CD8-positive, alpha-beta memory T cell (primary cell): ENCODE measurements around the gene LRFN4. TPM values are rescaled to one million over a fixed set of nuclear protein-coding genes. Genes with fewer than 3 reads are reported as not detected.

ENCODE experiments used
- CTCF ChIA-PET: fragments of 350-600 bp; sonication (Branson Sonifier 250); formaldehyde crosslinking; loops from one replicate; lab custom pipeline; 2021; ENCODE audit warnings: antibody characterized with exemption; lab: Charles Lee
- POLR2A ChIA-PET: fragments of 350-600 bp; sonication (Branson Sonifier 250); formaldehyde crosslinking; loops from one replicate; lab custom pipeline; 2021; ENCODE audit warnings: antibody characterized with exemption; lab: Charles Lee
- DNase-seq, 5 donors: peaks; one replicate each; pipeline versions ENCODE4 v3.0.0 to v3.0.0-alpha.2; 2020 to 2022; ENCODE audit warnings: mixed read lengths in 1 of 5
- H3K27ac ChIP-seq: one replicate; pipeline ENCODE4 v1.7.0; 2013; ENCODE audit warnings: low read depth, mild to moderate bottlenecking, low read length, moderate library complexity
- H3K27me3 ChIP-seq: 2 replicates; pipeline ENCODE4 v1.7.0; 2013; ENCODE audit warnings: low read length, mild to moderate bottlenecking; ENCODE audit not compliant: insufficient read depth, poor library complexity, severe bottlenecking
- H3K36me3 ChIP-seq: 2 replicates; pipeline ENCODE4 v1.7.0; 2013; ENCODE audit warnings: mild to moderate bottlenecking, low read length, moderate library complexity; ENCODE audit not compliant: insufficient read depth
- H3K4me1 ChIP-seq: 2 replicates; pipeline ENCODE4 v1.7.0; 2013; ENCODE audit warnings: mild to moderate bottlenecking, low read length, moderate library complexity; ENCODE audit not compliant: insufficient read depth
- H3K4me3 ChIP-seq: 2 replicates; pipeline ENCODE4 v1.7.0; 2013; ENCODE audit warnings: mild to moderate bottlenecking, low read length
- H3K9me3 ChIP-seq: 2 replicates; pipeline ENCODE4 v1.7.0; 2013; ENCODE audit warnings: mild to moderate bottlenecking, low read length
- H3K27ac Mint-ChIP-seq, 8 donors: one replicate each; pipeline ENCODE4 v1.8.0; 2020 to 2021; ENCODE audit warnings: mixed read lengths in 8 of 8, mild to moderate bottlenecking in 6 of 8, inconsistent platforms in 3 of 8, moderate library complexity in 3 of 8
- H3K27me3 Mint-ChIP-seq, 2 donors: one replicate each; pipeline ENCODE4 v1.8.0; 2020 to 2021; ENCODE audit warnings: mixed read lengths in 2 of 2, mild to moderate bottlenecking in 1 of 2, moderate library complexity in 1 of 2
- H3K36me3 Mint-ChIP-seq, 3 donors: one replicate each; pipeline ENCODE4 v1.8.0; 2020 to 2021; ENCODE audit warnings: mixed read lengths in 3 of 3, inconsistent platforms in 1 of 3, mild to moderate bottlenecking in 1 of 3
- H3K4me1 Mint-ChIP-seq, 3 donors: one replicate each; pipeline ENCODE4 v1.8.0; 2020 to 2021; ENCODE audit warnings: mixed read lengths in 3 of 3, inconsistent platforms in 1 of 3, mild to moderate bottlenecking in 1 of 3
- H3K4me3 Mint-ChIP-seq, 7 donors: one replicate each; pipeline ENCODE4 v1.8.0; 2020 to 2021; ENCODE audit warnings: mixed read lengths in 7 of 7, mild to moderate bottlenecking in 6 of 7, moderate library complexity in 4 of 7, inconsistent platforms in 2 of 7
- H3K9me3 Mint-ChIP-seq, 5 donors: one replicate each; pipeline ENCODE4 v1.8.0; 2020 to 2022; ENCODE audit warnings: mixed read lengths in 5 of 5, mild to moderate bottlenecking in 3 of 5, moderate library complexity in 2 of 5, inconsistent platforms in 1 of 5
- polyA plus RNA-seq: library from polyadenylated mRNA; unstranded; fragments of 300-500 nt; fragmentation: Illumina TruSeq; gene quantifications from one replicate; pipeline ENCODE4 v1.2.3, GENCODE V29; 2021
- total RNA-seq, 2 experiments: library from RNA; stranded (reverse); gene quantifications; one replicate each; pipeline ENCODE4 v1.2.3, GENCODE V29; 2021

LRFN4 gene
- total and polyA plus RNA-seq, 3 experiments from 2014 or later: 2.2 to 42.8 (median 35.5) TPM

- CTCF ChIA-PET: no interaction called here
- Histone ChIP-seq H3K4me3 (no peak overlapping the region), H3K27ac (no peak overlapping the region), H3K4me1 (no peaks in the 10 kb centered on the region), H3K36me3 (no peaks in the 10 kb centered on the region), H3K27me3 (no peaks in the 10 kb centered on the region), H3K9me3 (no peaks in the 10 kb centered on the region)
- H3K27ac Mint-ChIP-seq: peak overlapping the region in 1 of 8 donors; percentile 33
- H3K27me3 Mint-ChIP-seq: no peaks in the 10 kb centered on the region
- H3K36me3 Mint-ChIP-seq: no peaks in the 10 kb centered on the region
- no peaks in the 10 kb centered on the region for H3K9me3 Mint-ChIP-seq
- H3K4me3 Mint-ChIP-seq: peak overlapping the region in 1 of 7 donors; percentile 13
- H3K4me1 Mint-ChIP-seq: no peaks in the 10 kb centered on the region
- POLR2A ChIA-PET: no interaction called here
- DNase-seq: no peak
These were observed 4.3 kb downstream of the LRFN4 start for GRCh38 chr11:66861038-66861773.

GRCh38 chr11:66861774-66862558 lies 5.1 kb downstream of the LRFN4 start:
- Mint-ChIP-seq H3K36me3 (no peaks in the 10 kb centered on the region), H3K4me1 (no peaks in the 10 kb centered on the region), H3K9me3 (no peaks in the 10 kb centered on the region), H3K4me3 (no peak overlapping the region), H3K27ac (peak overlapping the region in 1 of 8 donors; percentile 33), H3K27me3 (no peaks in the 10 kb centered on the region)
- no peaks in the 10 kb centered on the region for H3K36me3 ChIP-seq
- H3K4me1 ChIP-seq: no peaks in the 10 kb centered on the region
- CTCF ChIA-PET: interaction anchor here (0.6 kb wide), 1 partner anchor 29 kb away, joined by 3 read pairs; no protein-coding TSS in a partner anchor
- no peak for DNase-seq
- H3K27me3 ChIP-seq: no peaks in the 10 kb centered on the region
- H3K27ac ChIP-seq: no peak overlapping the region
- no peak overlapping the region for H3K4me3 ChIP-seq
- POLR2A ChIA-PET: no interaction called here
- no peaks in the 10 kb centered on the region for H3K9me3 ChIP-seq

GRCh38 chr11:66862559-66863037 lies 5.7 kb downstream of the LRFN4 start:
- DNase-seq: no peak
- no peaks in the 10 kb centered on the region for H3K9me3 ChIP-seq
- no peaks in the 10 kb centered on the region for H3K4me1 Mint-ChIP-seq
- H3K36me3 Mint-ChIP-seq: no peaks in the 10 kb centered on the region
- POLR2A ChIA-PET: no interaction called here
- no peaks in the 10 kb centered on the region for H3K27me3 ChIP-seq
- no peak overlapping the region for H3K4me3 ChIP-seq
- H3K36me3 ChIP-seq: no peaks in the 10 kb centered on the region
- CTCF ChIA-PET: interaction anchor here (0.6 kb wide), 1 partner anchor 30 kb away, joined by 3 read pairs; no protein-coding TSS in a partner anchor
- H3K9me3 Mint-ChIP-seq: no peaks in the 10 kb centered on the region
- no peak overlapping the region for H3K27ac ChIP-seq
- H3K27me3 Mint-ChIP-seq: no peaks in the 10 kb centered on the region
- no peaks in the 10 kb centered on the region for H3K4me1 ChIP-seq
- H3K4me3 Mint-ChIP-seq: no peak overlapping the region
- no peak overlapping the region for H3K27ac Mint-ChIP-seq

- Mint-ChIP-seq H3K27ac (peak overlapping the region in 1 of 8 donors; percentile 27), H3K4me3 (no peak overlapping the region), H3K36me3 (no peaks in the 10 kb centered on the region), H3K27me3 (no peaks in the 10 kb centered on the region), H3K9me3 (no peaks in the 10 kb centered on the region), H3K4me1 (peaks cover 2 to 7% (median 3%) of the 10 kb centered on the region in 3 donors)
- Histone ChIP-seq H3K4me3 (no peak overlapping the region), H3K4me1 (peaks cover 4% of the 10 kb centered on the region), H3K27ac (no peak overlapping the region), H3K9me3 (no peaks in the 10 kb centered on the region), H3K27me3 (no peaks in the 10 kb centered on the region), H3K36me3 (no peaks in the 10 kb centered on the region)
- POLR2A ChIA-PET: no interaction called here
- CTCF ChIA-PET: no interaction called here
- DNase-seq: no peak
These were observed 6.7 kb downstream of the LRFN4 start for GRCh38 chr11:66863428-66864125.

- Histone ChIP-seq H3K4me3 (no peak overlapping the region), H3K36me3 (no peaks in the 10 kb centered on the region), H3K9me3 (no peaks in the 10 kb centered on the region), H3K4me1 (peaks cover 9% of the 10 kb centered on the region), H3K27ac (no peak overlapping the region), H3K27me3 (no peaks in the 10 kb centered on the region)
- H3K27ac Mint-ChIP-seq: no peak overlapping the region
- no peaks in the 10 kb centered on the region for H3K36me3 Mint-ChIP-seq
- peaks cover 6 to 15% (median 6%) of the 10 kb centered on the region in 3 donors for H3K4me1 Mint-ChIP-seq
- DNase-seq: no peak
- POLR2A ChIA-PET: no interaction called here
- no peaks in the 10 kb centered on the region for H3K9me3 Mint-ChIP-seq
- CTCF ChIA-PET: no interaction called here
- H3K4me3 Mint-ChIP-seq: no peak overlapping the region
- no peaks in the 10 kb centered on the region for H3K27me3 Mint-ChIP-seq
These were observed 7.5 kb downstream of the LRFN4 start for GRCh38 chr11:66864172-66864901.

- peaks cover 6 to 16% (median 6%) of the 10 kb centered on the region in 3 donors for H3K4me1 Mint-ChIP-seq
- no peaks in the 10 kb centered on the region for H3K27me3 Mint-ChIP-seq
- no peak overlapping the region for H3K27ac Mint-ChIP-seq
- Histone ChIP-seq H3K27me3 (no peaks in the 10 kb centered on the region), H3K9me3 (no peaks in the 10 kb centered on the region), H3K36me3 (no peaks in the 10 kb centered on the region), H3K27ac (no peak overlapping the region), H3K4me3 (no peak overlapping the region), H3K4me1 (peaks cover 9% of the 10 kb centered on the region)
- no peaks in the 10 kb centered on the region for H3K9me3 Mint-ChIP-seq
- H3K4me3 Mint-ChIP-seq: no peak overlapping the region
- no peaks in the 10 kb centered on the region for H3K36me3 Mint-ChIP-seq
- CTCF ChIA-PET: interaction anchor here (1.0 kb wide), 1 partner anchor 33 kb away, joined by 3 read pairs; no protein-coding TSS in a partner anchor
- POLR2A ChIA-PET: no interaction called here
- no peak for DNase-seq
These were observed 8.2 kb downstream of the LRFN4 start for GRCh38 chr11:66864924-66865697.

- Mint-ChIP-seq H3K27ac (no peak overlapping the region), H3K36me3 (no peaks in the 10 kb centered on the region), H3K4me1 (peaks cover 6 to 16% (median 6%) of the 10 kb centered on the region in 3 donors), H3K4me3 (no peak overlapping the region), H3K27me3 (no peaks in the 10 kb centered on the region), H3K9me3 (no peaks in the 10 kb centered on the region)
- Histone ChIP-seq H3K27ac (no peak overlapping the region), H3K36me3 (no peaks in the 10 kb centered on the region), H3K27me3 (no peaks in the 10 kb centered on the region), H3K4me1 (peaks cover 9% of the 10 kb centered on the region), H3K4me3 (no peak overlapping the region), H3K9me3 (no peaks in the 10 kb centered on the region)
- no peak for DNase-seq
- ChIA-PET CTCF (no interaction called here), POLR2A (no interaction called here)
These were observed 9.1 kb downstream of the LRFN4 start for GRCh38 chr11:66866007-66866406.
